NCI-H446 (cell line): Measurements from ENCODE around the gene COL6A3.

Experiments
- DNase-seq, 2 experiments: peaks; one replicate each; lab custom pipeline; 2025; lab: John Stamatoyannopoulos, UW

COL6A3 gene

GRCh38 chr2:237295889-237296480 is 118.0 kb downstream of the COL6A3 start:
- no peak for DNase-seq

GRCh38 chr2:237294460-237294859 is 119.5 kb downstream of the COL6A3 start:
- DNase-seq, result no peak

GRCh38 chr2:237293978-237294377 is 120.0 kb downstream of the COL6A3 start:
- DNase-seq, result no peak

GRCh38 chr2:237291138-237291792 is 122.7 kb downstream of the COL6A3 start:
- peak; percentile 91 to 98 for DNase-seq

- DNase-seq, result no peak
These were observed 123.7 kb downstream of the COL6A3 start for GRCh38 chr2:237290261-237290660.

- DNase-seq, result no peak
These were observed 124.8 kb downstream of the COL6A3 start for GRCh38 chr2:237289139-237289538.

GRCh38 chr2:237287872-237288271 is 126.1 kb downstream of the COL6A3 start:
- DNase-seq, result no peak

- no peak for DNase-seq
These were observed 130.6 kb downstream of the COL6A3 start for GRCh38 chr2:237283131-237283928.

GRCh38 chr2:237282568-237283128 is 131.3 kb downstream of the COL6A3 start:
- DNase-seq, result no peak

GRCh38 chr2:237281836-237282306 is 132.1 kb downstream of the COL6A3 start:
- no peak for DNase-seq

- DNase-seq, result no peak
These were observed 133.0 kb downstream of the COL6A3 start for GRCh38 chr2:237280939-237281338.

- DNase-seq, result no peak
These were observed 133.7 kb downstream of the COL6A3 start for GRCh38 chr2:237280229-237280628.

GRCh38 chr2:237279012-237279768 is 134.8 kb downstream of the COL6A3 start:
- no peak for DNase-seq

- no peak for DNase-seq
These were observed 135.4 kb downstream of the COL6A3 start for GRCh38 chr2:237278568-237278967.

- no peak for DNase-seq
These were observed 137.1 kb downstream of the COL6A3 start for GRCh38 chr2:237276716-237277490.
